OCI-LY1 (cell line): ENCODE measurements around the gene ZNRF1.

Experiments used
- EZH2 ChIP-seq: fragments of 200-600 bp; sonication (generic), shearing (Covaris generic); IDR thresholded peaks from 2 replicates; pipeline ENCODE4 v1.8.0; 2017; ENCODE audit warnings: borderline replicate concordance, mixed run types, mild to moderate bottlenecking, antibody characterized with exemption, low read length, moderate library complexity, mixed read lengths
- TF ChIP-seq, protein P1 (sequence below): fragments of 200-600 bp; sonication (generic), shearing (Covaris generic); IDR thresholded peaks from 2 replicates; pipeline ENCODE4 v1.5.1; 2017; ENCODE audit warnings: mild to moderate bottlenecking, antibody characterized with exemption, low read length, moderate library complexity, mixed read lengths

GRCh38 chr16:74950511-74950910, 48.3 kb upstream of the ZNRF1 start:
- no peak for TF ChIP-seq EZH2
- TF ChIP-seq, protein P1, sequence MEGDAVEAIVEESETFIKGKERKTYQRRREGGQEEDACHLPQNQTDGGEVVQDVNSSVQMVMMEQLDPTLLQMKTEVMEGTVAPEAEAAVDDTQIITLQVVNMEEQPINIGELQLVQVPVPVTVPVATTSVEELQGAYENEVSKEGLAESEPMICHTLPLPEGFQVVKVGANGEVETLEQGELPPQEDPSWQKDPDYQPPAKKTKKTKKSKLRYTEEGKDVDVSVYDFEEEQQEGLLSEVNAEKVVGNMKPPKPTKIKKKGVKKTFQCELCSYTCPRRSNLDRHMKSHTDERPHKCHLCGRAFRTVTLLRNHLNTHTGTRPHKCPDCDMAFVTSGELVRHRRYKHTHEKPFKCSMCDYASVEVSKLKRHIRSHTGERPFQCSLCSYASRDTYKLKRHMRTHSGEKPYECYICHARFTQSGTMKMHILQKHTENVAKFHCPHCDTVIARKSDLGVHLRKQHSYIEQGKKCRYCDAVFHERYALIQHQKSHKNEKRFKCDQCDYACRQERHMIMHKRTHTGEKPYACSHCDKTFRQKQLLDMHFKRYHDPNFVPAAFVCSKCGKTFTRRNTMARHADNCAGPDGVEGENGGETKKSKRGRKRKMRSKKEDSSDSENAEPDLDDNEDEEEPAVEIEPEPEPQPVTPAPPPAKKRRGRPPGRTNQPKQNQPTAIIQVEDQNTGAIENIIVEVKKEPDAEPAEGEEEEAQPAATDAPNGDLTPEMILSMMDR, result no peak
